ENCODE measurements around the gene VGLL3.

DNA sequence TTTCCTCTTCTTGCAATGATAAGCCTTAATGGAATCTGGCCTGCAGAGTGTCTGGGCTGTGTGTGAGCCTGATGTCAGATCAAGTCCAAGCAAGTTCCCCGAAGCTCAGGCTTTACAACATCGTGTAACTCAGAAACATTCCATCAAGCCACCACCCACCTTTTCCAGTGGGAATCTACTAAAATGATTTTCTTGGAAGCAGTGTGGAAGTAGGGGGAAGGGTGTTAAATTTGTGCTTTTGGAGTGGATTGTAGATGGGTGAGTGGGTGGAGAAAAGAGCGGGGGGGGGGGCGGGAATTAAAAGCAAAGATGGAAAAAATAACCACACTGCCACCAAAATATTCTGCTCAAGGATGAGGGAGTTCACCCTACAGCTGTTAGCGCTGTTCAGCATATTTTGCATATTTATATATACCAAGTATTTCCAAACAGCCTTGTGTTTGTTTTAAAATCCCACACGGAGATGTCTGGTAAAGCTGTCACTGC is 53.6 kb downstream of the VGLL3 start:
- TF ChIP-seq, protein P1, sequence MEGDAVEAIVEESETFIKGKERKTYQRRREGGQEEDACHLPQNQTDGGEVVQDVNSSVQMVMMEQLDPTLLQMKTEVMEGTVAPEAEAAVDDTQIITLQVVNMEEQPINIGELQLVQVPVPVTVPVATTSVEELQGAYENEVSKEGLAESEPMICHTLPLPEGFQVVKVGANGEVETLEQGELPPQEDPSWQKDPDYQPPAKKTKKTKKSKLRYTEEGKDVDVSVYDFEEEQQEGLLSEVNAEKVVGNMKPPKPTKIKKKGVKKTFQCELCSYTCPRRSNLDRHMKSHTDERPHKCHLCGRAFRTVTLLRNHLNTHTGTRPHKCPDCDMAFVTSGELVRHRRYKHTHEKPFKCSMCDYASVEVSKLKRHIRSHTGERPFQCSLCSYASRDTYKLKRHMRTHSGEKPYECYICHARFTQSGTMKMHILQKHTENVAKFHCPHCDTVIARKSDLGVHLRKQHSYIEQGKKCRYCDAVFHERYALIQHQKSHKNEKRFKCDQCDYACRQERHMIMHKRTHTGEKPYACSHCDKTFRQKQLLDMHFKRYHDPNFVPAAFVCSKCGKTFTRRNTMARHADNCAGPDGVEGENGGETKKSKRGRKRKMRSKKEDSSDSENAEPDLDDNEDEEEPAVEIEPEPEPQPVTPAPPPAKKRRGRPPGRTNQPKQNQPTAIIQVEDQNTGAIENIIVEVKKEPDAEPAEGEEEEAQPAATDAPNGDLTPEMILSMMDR (IDR thresholded peaks at IDR 0.05; ENCODE audit: insufficient read depth, low read length) = no peak
- TF ChIP-seq, protein P2, sequence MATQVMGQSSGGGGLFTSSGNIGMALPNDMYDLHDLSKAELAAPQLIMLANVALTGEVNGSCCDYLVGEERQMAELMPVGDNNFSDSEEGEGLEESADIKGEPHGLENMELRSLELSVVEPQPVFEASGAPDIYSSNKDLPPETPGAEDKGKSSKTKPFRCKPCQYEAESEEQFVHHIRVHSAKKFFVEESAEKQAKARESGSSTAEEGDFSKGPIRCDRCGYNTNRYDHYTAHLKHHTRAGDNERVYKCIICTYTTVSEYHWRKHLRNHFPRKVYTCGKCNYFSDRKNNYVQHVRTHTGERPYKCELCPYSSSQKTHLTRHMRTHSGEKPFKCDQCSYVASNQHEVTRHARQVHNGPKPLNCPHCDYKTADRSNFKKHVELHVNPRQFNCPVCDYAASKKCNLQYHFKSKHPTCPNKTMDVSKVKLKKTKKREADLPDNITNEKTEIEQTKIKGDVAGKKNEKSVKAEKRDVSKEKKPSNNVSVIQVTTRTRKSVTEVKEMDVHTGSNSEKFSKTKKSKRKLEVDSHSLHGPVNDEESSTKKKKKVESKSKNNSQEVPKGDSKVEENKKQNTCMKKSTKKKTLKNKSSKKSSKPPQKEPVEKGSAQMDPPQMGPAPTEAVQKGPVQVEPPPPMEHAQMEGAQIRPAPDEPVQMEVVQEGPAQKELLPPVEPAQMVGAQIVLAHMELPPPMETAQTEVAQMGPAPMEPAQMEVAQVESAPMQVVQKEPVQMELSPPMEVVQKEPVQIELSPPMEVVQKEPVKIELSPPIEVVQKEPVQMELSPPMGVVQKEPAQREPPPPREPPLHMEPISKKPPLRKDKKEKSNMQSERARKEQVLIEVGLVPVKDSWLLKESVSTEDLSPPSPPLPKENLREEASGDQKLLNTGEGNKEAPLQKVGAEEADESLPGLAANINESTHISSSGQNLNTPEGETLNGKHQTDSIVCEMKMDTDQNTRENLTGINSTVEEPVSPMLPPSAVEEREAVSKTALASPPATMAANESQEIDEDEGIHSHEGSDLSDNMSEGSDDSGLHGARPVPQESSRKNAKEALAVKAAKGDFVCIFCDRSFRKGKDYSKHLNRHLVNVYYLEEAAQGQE (IDR thresholded peaks at IDR 0.05; ENCODE audit: insufficient replicate concordance, low read depth) = no peak
- TF ChIP-seq POLR2AphosphoS5 (IDR thresholded peaks at IDR 0.05; ENCODE audit: low read depth) = no peak
- no peak for TF ChIP-seq SPI1 (IDR thresholded peaks at IDR 0.05; ENCODE audit: borderline replicate concordance, low read depth)
- no peak for TF ChIP-seq GABPA (IDR thresholded peaks at IDR 0.05; ENCODE audit: low read depth)

All from HL-60 (cell line).